Measurements from ENCODE around the gene ERBB2.

- no peak for TF ChIP-seq MAFK (IDR thresholded peaks at IDR 0.05; ENCODE audit: low read depth, low read length)
- TF ChIP-seq, protein P1, sequence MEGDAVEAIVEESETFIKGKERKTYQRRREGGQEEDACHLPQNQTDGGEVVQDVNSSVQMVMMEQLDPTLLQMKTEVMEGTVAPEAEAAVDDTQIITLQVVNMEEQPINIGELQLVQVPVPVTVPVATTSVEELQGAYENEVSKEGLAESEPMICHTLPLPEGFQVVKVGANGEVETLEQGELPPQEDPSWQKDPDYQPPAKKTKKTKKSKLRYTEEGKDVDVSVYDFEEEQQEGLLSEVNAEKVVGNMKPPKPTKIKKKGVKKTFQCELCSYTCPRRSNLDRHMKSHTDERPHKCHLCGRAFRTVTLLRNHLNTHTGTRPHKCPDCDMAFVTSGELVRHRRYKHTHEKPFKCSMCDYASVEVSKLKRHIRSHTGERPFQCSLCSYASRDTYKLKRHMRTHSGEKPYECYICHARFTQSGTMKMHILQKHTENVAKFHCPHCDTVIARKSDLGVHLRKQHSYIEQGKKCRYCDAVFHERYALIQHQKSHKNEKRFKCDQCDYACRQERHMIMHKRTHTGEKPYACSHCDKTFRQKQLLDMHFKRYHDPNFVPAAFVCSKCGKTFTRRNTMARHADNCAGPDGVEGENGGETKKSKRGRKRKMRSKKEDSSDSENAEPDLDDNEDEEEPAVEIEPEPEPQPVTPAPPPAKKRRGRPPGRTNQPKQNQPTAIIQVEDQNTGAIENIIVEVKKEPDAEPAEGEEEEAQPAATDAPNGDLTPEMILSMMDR (conservative IDR thresholded peaks at IDR 0.05; ENCODE audit: low read depth, low read length) = no peak
- no peak for TF ChIP-seq FOS (IDR thresholded peaks at IDR 0.05; ENCODE audit: low read depth, low read length)
- no peak for TF ChIP-seq POLR2A (IDR thresholded peaks at IDR 0.05; ENCODE audit: low read depth, low read length)
- TF ChIP-seq, protein P2, sequence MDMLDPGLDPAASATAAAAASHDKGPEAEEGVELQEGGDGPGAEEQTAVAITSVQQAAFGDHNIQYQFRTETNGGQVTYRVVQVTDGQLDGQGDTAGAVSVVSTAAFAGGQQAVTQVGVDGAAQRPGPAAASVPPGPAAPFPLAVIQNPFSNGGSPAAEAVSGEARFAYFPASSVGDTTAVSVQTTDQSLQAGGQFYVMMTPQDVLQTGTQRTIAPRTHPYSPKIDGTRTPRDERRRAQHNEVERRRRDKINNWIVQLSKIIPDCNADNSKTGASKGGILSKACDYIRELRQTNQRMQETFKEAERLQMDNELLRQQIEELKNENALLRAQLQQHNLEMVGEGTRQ (IDR thresholded peaks at IDR 0.05; ENCODE audit: low read depth, low read length) = no peak
- TF ChIP-seq SMC3 (IDR thresholded peaks at IDR 0.05; ENCODE audit: low read depth, low read length) = no peak
- TF ChIP-seq BHLHE40 (IDR thresholded peaks at IDR 0.05; ENCODE audit: low read depth, low read length) = no peak
- no peak for TF ChIP-seq ELK1 (IDR thresholded peaks at IDR 0.05; ENCODE audit: borderline replicate concordance, low read depth, low read length)
These were observed 36.0 kb downstream of the ERBB2 start for GRCh38 chr17:39735882-39736281.

Measured in IMR-90 (cell line).